ENCODE measurements around the gene DRG1. TPM values are rescaled to one million over a fixed set of nuclear protein-coding genes. Genes with fewer than 3 reads are reported as not detected.
"Not testable (repeated sequence)": the region's sequence is repeated elsewhere in the genome, so short reads cannot be mapped to it uniquely, and the experiment has no call there.

The DRG1 gene
- total RNA-seq, 4 donors from 2014 or later = 26.5 to 67.3 (median 41.2) TPM

- TF ChIP-seq POLR2A (IDR thresholded peaks at IDR 0.05) = no peak
- TF ChIP-seq, protein P1, sequence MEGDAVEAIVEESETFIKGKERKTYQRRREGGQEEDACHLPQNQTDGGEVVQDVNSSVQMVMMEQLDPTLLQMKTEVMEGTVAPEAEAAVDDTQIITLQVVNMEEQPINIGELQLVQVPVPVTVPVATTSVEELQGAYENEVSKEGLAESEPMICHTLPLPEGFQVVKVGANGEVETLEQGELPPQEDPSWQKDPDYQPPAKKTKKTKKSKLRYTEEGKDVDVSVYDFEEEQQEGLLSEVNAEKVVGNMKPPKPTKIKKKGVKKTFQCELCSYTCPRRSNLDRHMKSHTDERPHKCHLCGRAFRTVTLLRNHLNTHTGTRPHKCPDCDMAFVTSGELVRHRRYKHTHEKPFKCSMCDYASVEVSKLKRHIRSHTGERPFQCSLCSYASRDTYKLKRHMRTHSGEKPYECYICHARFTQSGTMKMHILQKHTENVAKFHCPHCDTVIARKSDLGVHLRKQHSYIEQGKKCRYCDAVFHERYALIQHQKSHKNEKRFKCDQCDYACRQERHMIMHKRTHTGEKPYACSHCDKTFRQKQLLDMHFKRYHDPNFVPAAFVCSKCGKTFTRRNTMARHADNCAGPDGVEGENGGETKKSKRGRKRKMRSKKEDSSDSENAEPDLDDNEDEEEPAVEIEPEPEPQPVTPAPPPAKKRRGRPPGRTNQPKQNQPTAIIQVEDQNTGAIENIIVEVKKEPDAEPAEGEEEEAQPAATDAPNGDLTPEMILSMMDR (IDR thresholded peaks at IDR 0.05) = no peak
- no peak for DNase-seq
- no peaks in the 10 kb centered on the region for H3K27me3 ChIP-seq
- H3K4me3 ChIP-seq = no peak overlapping the region
- no peak overlapping the region for H3K27ac ChIP-seq
- H3K9me3 ChIP-seq = no peaks in the 10 kb centered on the region
- intact Hi-C loops (cut with DNase I) = no loop called here
- 84 to 94% methylated on average over 3 of the region's 3 CpGs for WGBS, 2 donors
- peaks cover 0 to 96% (median 0%) of the 10 kb centered on the region in 3 donors for H3K36me3 ChIP-seq
- H3K4me1 ChIP-seq = peaks cover 0 to 17% (median 0%) of the 10 kb centered on the region in 3 donors
Measured at GRCh38 chr22:31481129-31481528, 81.7 kb downstream of the DRG1 start.

DNA sequence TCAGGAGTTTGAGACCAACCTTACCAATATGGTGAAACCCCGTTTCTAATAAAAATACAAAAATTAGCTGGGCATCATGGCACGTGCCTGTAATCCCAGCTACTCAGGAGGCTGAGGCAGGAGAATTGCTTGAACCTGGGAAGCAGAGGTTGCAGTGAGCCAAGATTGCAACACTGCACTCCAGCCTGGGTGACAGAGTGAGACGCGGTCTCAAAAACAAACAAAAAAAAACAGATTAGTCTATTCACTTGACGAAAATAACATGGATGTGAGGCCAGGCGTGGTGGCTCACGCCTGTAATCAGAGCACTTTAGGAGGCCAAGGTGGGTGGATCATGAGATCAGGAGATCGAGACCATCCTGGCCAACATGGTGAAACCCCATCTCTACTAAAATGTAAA is 83.1 kb downstream of the DRG1 start:
- H3K4me3 ChIP-seq; H3K27ac ChIP-seq; H3K9me3 ChIP-seq; DNase-seq; H3K27me3 ChIP-seq; intact Hi-C loops (cut with DNase I): not testable (repeated sequence)
- peaks cover 0 to 98% (median 0%) of the 10 kb centered on the region in 3 donors for H3K36me3 ChIP-seq
- 87 to 93% methylated on average over 7 to 8 of the region's 8 CpGs for WGBS, 2 donors
- H3K4me1 ChIP-seq = peaks cover 0 to 24% (median 0%) of the 10 kb centered on the region in 3 donors

Small RNA genes lying within 50 kb of the gene (small RNA-seq; reads per million reads assigned to genes)
- 0 reads per million in 4 donors for gene RNU6-28P
- 0 reads per million in 4 donors for gene RNU6-338P

Other genes starting within 250 kb of the DRG1 start
- gene RNF185, start 239.4 kb upstream of the DRG1 start, total RNA-seq = 10 to 100 TPM; 20.1 to 34.0 (median 27.5) TPM
- 100 to 1,000 TPM in 2 of 4 donors, 10 to 100 TPM in 2; 61.8 to 134 (median 109) TPM for gene LIMK2, start 187.3 kb upstream of the DRG1 start, total RNA-seq
- gene PIK3IP1, start 107.1 kb upstream of the DRG1 start, total RNA-seq = 10 to 100 TPM in 3 of 4 donors, 1 to 10 TPM in 1; 7.0 to 53.0 (median 19.2) TPM
- 10 to 100 TPM in 2 of 4 donors, 1 to 10 TPM in 2; 2.2 to 13.0 (median 7.2) TPM for gene PATZ1, start 53.3 kb upstream of the DRG1 start, total RNA-seq
- 10 to 100 TPM in 3 of 4 donors, 1 to 10 TPM in 1; 8.3 to 14.3 (median 11.2) TPM for gene EIF4ENIF1, start 90.2 kb downstream of the DRG1 start, total RNA-seq
- 10 to 100 TPM; 11.0 to 20.0 (median 16.4) TPM for gene SFI1, start 96.9 kb downstream of the DRG1 start, total RNA-seq

Measured in esophagus squamous epithelium (tissue), 5 donors.